ENCODE measurements around the gene MTCH2. TPM values are rescaled to one million over a fixed set of nuclear protein-coding genes. Genes with fewer than 3 reads are reported as not detected.

MTCH2 gene
- total RNA-seq, 1 experiment from 2014 or later = 176 TPM

DNA sequence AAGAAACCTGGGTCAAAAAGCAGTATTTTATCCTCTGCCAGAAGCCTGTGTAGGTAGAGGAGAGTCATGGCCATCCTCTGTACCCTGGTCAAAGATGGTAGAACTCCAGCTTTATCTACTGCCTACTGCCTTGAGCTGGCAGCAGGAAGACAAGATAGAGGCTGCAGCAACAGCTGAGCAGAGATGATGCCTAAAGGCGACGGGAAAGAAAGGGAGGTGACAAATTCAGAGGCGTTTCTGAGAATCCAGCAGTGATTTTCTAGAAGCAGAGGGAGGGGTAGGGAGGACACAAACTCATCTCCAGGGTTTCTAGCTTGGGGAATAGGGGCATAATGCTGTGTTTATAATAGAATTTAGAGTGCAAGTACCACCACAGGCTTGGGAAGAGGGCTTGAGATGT lies 32.7 kb downstream of the MTCH2 start:
- H3K4me2 ChIP-seq (ENCODE audit: insufficient read depth, insufficient read length, low read length) = no peak overlapping the region
- no peak overlapping the region for H3K23ac ChIP-seq (ENCODE audit: insufficient read length, low read depth, low read length)
- H3K4ac ChIP-seq (ENCODE audit: low read depth, low read length) = no peak overlapping the region
- H4K5ac ChIP-seq (ENCODE audit: insufficient read length, low read depth, low read length) = no peak overlapping the region
- H3K27ac Mint-ChIP-seq = no peak overlapping the region
- TF ChIP-seq, protein P1, sequence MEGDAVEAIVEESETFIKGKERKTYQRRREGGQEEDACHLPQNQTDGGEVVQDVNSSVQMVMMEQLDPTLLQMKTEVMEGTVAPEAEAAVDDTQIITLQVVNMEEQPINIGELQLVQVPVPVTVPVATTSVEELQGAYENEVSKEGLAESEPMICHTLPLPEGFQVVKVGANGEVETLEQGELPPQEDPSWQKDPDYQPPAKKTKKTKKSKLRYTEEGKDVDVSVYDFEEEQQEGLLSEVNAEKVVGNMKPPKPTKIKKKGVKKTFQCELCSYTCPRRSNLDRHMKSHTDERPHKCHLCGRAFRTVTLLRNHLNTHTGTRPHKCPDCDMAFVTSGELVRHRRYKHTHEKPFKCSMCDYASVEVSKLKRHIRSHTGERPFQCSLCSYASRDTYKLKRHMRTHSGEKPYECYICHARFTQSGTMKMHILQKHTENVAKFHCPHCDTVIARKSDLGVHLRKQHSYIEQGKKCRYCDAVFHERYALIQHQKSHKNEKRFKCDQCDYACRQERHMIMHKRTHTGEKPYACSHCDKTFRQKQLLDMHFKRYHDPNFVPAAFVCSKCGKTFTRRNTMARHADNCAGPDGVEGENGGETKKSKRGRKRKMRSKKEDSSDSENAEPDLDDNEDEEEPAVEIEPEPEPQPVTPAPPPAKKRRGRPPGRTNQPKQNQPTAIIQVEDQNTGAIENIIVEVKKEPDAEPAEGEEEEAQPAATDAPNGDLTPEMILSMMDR (conservative IDR thresholded peaks at IDR 0.05) = no peak
- H3K36me3 Mint-ChIP-seq (ENCODE audit: insufficient read depth in 1 of 3, low read depth in 3 of 3) = peaks cover 0 to 4% (median 2%) of the 10 kb centered on the region in 3 experiments; a peak in 2 of 7 replicates
- no peak overlapping the region for H3K4me3 Mint-ChIP-seq
- H2BK5ac ChIP-seq (ENCODE audit: insufficient read length, low read length) = no peak overlapping the region
- H3K9me3 ChIP-seq (ENCODE audit: control insufficient read depth, low read depth, low read length) = no peaks in the 10 kb centered on the region
- no peak for DNase-seq
- no peaks in the 10 kb centered on the region for H3K9me3 Mint-ChIP-seq
- H2AFZ ChIP-seq (ENCODE audit: low read length) = no peak overlapping the region
- H2BK15ac ChIP-seq (ENCODE audit: low read depth, low read length) = no peak overlapping the region
- H3K4me1 Mint-ChIP-seq = no peaks in the 10 kb centered on the region
- no peaks in the 10 kb centered on the region for H3K27me3 Mint-ChIP-seq (ENCODE audit: low read depth)
- H3K14ac ChIP-seq (ENCODE audit: insufficient read depth, low read length) = no peak overlapping the region
- H3K4me1 ChIP-seq (ENCODE audit: insufficient read depth, low read length) = no peaks in the 10 kb centered on the region
- no peaks in the 10 kb centered on the region for H3K79me2 ChIP-seq (ENCODE audit: insufficient read depth, low read length)
- H3K9ac ChIP-seq (ENCODE audit: extremely low read depth, insufficient read length, low read length) = no peak overlapping the region
- no peak overlapping the region for H3K27ac ChIP-seq (ENCODE audit: insufficient read length, low read depth, low read length)
- no CpG with 5 or more reads among the region's 3 CpGs for WGBS (ENCODE audit: extremely low coverage, insufficient read length, low lambda C conversion rate)
- H2BK120ac ChIP-seq (ENCODE audit: low read depth, low read length, poor library complexity, severe bottlenecking) = no peak overlapping the region
- no peak overlapping the region for H2BK20ac ChIP-seq (ENCODE audit: low read depth, low read length, poor library complexity, severe bottlenecking)
- H3K56ac ChIP-seq (ENCODE audit: insufficient read length, low read depth, low read length) = no peak overlapping the region
- no peak overlapping the region for H4K8ac ChIP-seq (replicated peaks; ENCODE audit: insufficient read length, low read depth, low read length)
- no peak overlapping the region for H3T11ph ChIP-seq (ENCODE audit: low read length)
- H4K20me1 ChIP-seq (ENCODE audit: control insufficient read depth, insufficient read depth, insufficient read length) = no peaks in the 10 kb centered on the region
- H2AK5ac ChIP-seq (ENCODE audit: insufficient read length, low read length) = no peak overlapping the region
- H3K18ac ChIP-seq (ENCODE audit: insufficient read length, low read depth, low read length) = no peak overlapping the region
- no peaks in the 10 kb centered on the region for H3K79me1 ChIP-seq (ENCODE audit: insufficient read depth, low read depth, low read length, poor library complexity, severe bottlenecking)
- no peak overlapping the region for H4K91ac ChIP-seq (ENCODE audit: insufficient read length, low read depth, low read length)
- no peaks in the 10 kb centered on the region for H3K27me3 ChIP-seq (ENCODE audit: insufficient read depth, low read length)
- no peak overlapping the region for H2BK12ac ChIP-seq (ENCODE audit: insufficient read length, low read depth, low read length)
- H3K23me2 ChIP-seq (ENCODE audit: insufficient read length, low read depth, low read length, poor library complexity, severe bottlenecking) = no peaks in the 10 kb centered on the region
